ENCODE results near the gene TNKS1BP1.
A peak's percentile ranks its signal among the peaks of the same experiment; 100 is the strongest.

The TNKS1BP1 gene

DNA sequence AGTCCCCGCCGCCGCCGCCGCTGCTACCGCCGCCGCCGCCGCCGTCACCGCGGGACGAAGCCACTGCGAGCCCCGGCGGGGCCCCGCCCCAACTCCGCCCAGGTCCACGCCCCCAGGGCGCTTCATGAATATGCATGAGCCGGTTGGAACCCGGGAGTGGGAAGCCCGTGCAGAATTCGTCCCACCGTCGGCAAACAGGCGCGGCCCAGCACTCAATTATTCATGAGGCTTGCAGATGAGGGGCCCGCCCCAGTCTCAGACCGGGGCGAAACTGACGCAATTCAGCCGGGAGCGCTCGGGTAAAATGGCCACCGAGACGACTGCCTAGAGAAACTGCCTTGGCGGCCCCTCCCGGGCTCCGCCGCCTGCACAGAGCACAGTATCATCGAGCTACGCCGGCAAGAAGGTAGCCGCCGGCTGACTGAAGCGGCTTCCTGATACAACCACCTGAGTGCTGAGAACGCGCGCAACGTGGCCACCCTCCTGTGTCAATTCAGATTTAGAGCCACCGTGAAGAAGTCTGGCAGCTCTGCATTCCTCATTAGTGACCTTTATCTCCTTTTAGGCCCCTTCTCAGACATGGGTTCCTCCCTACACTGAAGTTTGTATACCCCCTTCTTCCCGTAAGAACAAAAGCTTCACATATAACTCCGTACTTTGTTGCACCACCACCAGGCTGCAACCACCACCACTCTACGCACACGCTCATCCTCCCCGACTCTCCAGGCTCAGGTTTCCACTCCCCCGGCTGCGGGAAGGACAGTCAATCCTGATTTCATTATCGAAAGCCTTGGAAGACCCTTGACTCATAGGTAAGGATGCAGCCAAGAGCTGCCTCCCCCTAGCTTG is at the start of gene TNKS1BP1:
Gene TNKS1BP1, minus strand, starts transcription at position 67 of the 849 bp plus-strand sequence. CDS start 3,067 bp downstream, outside the sequence.
- peak within 1 kb of the TSS; percentile 88 for H3K27ac ChIP-seq
- no peak for TF ChIP-seq CTCF (conservative IDR thresholded peaks at IDR 0.05)

GRCh38 chr11:57373146-57373545 is 48.4 kb upstream of the TNKS1BP1 start:
- H3K27ac ChIP-seq, result no peak overlapping the region
- no peak for TF ChIP-seq CTCF (conservative IDR thresholded peaks at IDR 0.05)

GRCh38 chr11:57370941-57371340 is 46.2 kb upstream of the TNKS1BP1 start:
- H3K27ac ChIP-seq, result no peak overlapping the region
- TF ChIP-seq CTCF (conservative IDR thresholded peaks at IDR 0.05), result no peak

DNA sequence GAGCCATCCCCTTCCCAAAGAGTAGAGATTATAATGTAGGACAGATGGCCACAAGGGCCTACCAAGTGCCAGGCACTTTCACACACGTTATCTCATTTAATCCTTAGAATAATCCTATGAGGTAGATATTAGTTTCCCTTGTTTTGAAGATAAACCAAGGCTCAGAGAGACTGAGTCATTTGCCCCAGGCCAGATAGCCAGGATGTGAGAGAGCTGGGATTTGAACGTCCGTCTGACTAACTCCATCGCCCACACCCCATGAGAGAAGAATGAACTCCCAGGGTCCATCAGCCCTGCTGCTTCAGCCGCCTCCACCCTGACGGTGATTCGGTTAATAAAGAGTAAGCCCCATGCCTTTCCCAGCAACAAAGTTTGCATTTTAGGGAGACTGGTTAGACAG is 45.5 kb upstream of the TNKS1BP1 start:
- no peak overlapping the region for H3K27ac ChIP-seq
- no peak for TF ChIP-seq CTCF (conservative IDR thresholded peaks at IDR 0.05)

GRCh38 chr11:57368845-57369232 is 44.1 kb upstream of the TNKS1BP1 start:
- no peak overlapping the region for H3K27ac ChIP-seq
- no peak for TF ChIP-seq CTCF (conservative IDR thresholded peaks at IDR 0.05)

- no peak for TF ChIP-seq CTCF (conservative IDR thresholded peaks at IDR 0.05)
- no peak overlapping the region for H3K27ac ChIP-seq
These were observed 43.5 kb upstream of the TNKS1BP1 start for GRCh38 chr11:57368106-57368844.

DNA sequence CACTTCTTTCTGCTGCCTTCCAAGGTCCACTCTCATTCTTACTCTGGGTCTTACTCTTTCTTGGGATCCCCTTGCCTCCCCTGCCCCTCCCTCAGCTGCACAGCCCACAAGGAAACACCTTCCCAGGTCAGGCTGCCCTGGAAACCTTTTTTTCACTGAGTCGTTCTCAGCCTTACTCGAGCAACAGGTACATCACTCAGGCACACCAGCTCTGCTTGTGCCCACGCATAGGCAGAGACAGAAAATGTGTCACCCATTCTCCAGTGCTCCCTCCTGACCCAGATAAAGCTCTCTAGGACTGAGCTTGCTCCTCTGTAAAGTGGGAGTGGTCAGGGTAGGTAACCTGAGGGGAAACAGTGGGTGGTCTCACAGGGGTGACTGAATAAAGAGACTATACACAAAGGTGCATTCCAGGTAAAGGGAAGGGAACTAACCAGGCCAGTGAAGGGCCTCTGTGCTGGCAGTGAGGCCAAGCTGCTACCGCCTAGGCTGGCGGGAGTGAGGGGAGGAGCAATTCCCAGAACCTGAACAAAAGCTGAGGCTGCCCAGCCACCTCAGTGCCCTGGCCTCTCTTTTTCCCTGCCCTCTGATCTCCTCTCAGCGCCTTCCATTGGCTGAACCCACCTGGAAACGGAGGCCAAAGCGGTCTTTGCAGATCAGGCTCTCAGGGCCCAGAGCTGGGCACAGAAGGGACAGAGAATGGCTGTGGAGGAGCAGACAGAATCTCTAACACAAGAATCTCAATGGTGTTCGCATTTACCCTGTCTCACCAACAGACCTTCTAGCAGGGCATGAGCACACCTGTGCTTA is 40.3 kb upstream of the TNKS1BP1 start:
- no peak overlapping the region for H3K27ac ChIP-seq
- no peak for TF ChIP-seq CTCF (conservative IDR thresholded peaks at IDR 0.05)

Data from VCaP (cell line).